Measurements from ENCODE around the gene CD81. TPM values are rescaled to one million over a fixed set of nuclear protein-coding genes. Genes with fewer than 3 reads are reported as not detected.

Gene CD81
- total RNA-seq, 4 donors from 2014 or later, result 264 to 370 (median 298) TPM

DNA sequence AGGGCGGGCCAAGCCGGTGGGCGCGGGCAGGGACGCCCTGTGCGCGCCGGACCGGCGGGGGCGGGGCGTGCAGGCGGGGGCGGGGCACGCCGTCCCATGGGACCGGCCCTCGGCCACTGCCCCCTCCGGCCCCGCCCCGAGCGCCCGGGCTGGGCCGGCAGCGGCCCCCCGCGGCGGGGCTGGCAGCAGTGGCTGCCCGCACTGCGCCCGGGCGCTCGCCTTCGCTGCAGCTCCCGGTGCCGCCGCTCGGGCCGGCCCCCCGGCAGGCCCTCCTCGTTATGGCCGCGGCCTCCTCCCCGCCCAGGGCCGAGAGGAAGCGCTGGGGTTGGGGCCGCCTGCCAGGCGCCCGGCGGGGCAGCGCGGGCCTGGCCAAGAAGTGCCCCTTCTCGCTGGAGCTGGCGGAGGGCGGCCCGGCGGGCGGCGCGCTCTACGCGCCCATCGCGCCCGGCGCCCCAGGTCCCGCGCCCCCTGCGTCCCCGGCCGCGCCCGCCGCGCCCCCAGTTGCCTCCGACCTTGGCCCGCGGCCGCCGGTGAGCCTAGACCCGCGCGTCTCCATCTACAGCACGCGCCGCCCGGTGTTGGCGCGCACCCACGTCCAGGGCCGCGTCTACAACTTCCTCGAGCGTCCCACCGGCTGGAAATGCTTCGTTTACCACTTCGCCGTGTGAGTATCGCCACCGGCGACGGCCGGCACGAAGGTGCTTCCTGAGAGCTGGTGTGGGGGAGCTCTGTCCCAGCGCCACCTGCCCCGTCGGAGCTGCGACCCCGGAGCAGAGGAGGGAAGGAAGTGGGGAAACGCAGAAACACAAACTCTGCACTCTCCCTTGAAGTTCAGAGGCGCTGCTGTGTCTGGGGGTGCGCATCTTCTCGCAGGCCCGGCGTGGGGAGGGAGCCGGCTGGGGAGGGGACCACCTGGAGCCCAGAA, 68.0 kb downstream of the CD81 start, which contains the start of gene KCNQ1:
Gene KCNQ1, plus strand, starts transcription at position 188 of the 925 bp plus-strand sequence. Its CDS starts 91 bp downstream, at position 279.
- DNase-seq, result peak; percentile 88 to 90
- no peaks in the 10 kb centered on the region for H3K36me3 ChIP-seq
- peaks cover 24 to 33% of the 10 kb centered on the region in 2 donors for H3K4me1 ChIP-seq
- no peaks in the 10 kb centered on the region for H3K9me3 ChIP-seq
- H3K27me3 ChIP-seq, result no peaks in the 10 kb centered on the region
- peak within 1 kb of the TSS; percentile 8 to 65 (median 61) for H3K27ac ChIP-seq
- 0 to 5% methylated on average over 1 to 20 of the region's 116 CpGs for WGBS, 2 donors
- H3K4me3 ChIP-seq (replicated peaks in 1 of 3), result peak within 1 kb of the TSS; percentile 47 to 69 (median 52)
- intact Hi-C loops (cut with DNase I), result no loop called here
- TF ChIP-seq, protein P1, sequence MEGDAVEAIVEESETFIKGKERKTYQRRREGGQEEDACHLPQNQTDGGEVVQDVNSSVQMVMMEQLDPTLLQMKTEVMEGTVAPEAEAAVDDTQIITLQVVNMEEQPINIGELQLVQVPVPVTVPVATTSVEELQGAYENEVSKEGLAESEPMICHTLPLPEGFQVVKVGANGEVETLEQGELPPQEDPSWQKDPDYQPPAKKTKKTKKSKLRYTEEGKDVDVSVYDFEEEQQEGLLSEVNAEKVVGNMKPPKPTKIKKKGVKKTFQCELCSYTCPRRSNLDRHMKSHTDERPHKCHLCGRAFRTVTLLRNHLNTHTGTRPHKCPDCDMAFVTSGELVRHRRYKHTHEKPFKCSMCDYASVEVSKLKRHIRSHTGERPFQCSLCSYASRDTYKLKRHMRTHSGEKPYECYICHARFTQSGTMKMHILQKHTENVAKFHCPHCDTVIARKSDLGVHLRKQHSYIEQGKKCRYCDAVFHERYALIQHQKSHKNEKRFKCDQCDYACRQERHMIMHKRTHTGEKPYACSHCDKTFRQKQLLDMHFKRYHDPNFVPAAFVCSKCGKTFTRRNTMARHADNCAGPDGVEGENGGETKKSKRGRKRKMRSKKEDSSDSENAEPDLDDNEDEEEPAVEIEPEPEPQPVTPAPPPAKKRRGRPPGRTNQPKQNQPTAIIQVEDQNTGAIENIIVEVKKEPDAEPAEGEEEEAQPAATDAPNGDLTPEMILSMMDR (IDR thresholded peaks at IDR 0.05), result peak in 3 of 6 experiments; percentile 12 to 39 (median 27)
- TF ChIP-seq POLR2A (IDR thresholded peaks at IDR 0.05), result peak; percentile 80 to 88

DNA sequence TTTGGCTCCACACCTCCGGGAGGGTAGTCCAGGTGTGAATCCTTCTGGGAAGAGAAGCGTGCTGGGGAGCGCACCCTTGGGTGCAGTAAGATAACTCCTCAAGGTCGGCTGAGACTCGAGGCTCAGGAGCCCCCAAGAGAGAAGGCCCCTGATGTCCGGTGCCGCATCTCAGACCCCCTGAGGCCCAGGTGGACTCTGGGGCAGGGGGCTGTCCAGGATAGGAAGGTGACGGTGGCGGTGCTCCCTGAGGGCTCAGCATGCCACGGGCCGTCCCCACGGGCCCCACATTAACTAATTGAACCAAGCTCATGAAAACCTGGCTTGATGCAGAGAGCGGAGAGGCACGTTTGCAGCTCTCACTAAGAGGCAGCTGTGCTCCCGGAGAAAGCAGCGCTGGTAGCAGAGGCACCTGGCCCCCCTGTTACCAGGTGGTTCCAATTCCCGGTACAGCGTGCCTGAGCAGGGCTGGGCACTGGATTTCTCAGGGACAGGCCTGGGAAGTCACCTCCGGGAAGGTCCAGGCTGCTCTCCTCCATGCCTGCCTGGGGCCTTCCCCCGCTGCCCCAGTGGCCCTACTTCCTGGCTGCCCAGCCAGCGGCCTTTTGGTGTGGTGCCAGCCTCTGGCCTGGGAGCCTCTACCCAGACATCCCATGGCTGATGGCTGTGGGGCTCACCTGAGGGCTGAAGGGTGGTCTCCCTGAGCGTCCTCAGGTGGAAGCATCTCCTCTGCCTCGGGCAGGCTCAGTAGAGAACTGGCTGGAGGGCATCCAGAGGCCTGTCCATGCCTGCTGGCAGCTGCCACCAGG, 68.8 kb downstream of the CD81 start:
- no peaks in the 10 kb centered on the region for H3K27me3 ChIP-seq
- peak in 1 of 2 donors; percentile 35 for TF ChIP-seq POLR2A (IDR thresholded peaks at IDR 0.05)
- TF ChIP-seq, protein P1 (IDR thresholded peaks at IDR 0.05), result no peak
- no peaks in the 10 kb centered on the region for H3K36me3 ChIP-seq
- H3K4me3 ChIP-seq (replicated peaks in 1 of 3), result peak overlapping the region; percentile 47 to 69 (median 52)
- peaks cover 24 to 33% of the 10 kb centered on the region in 2 donors for H3K4me1 ChIP-seq
- WGBS, 2 donors, result 22 to 30% methylated on average over 7 to 14 of the region's 23 CpGs
- H3K27ac ChIP-seq, result peak overlapping the region; percentile 8 to 65 (median 61)
- intact Hi-C loops (cut with DNase I), result no loop called here
- H3K9me3 ChIP-seq, result no peaks in the 10 kb centered on the region
- DNase-seq, result peak; percentile 82 to 85

GRCh38 chr11:2446590-2447252, 69.6 kb downstream of the CD81 start:
- Histone ChIP-seq H3K9me3 (no peaks in the 10 kb centered on the region), H3K36me3 (no peaks in the 10 kb centered on the region), H3K4me3 (replicated peaks in 1 of 3) (peak overlapping the region in 1 of 3 donors; percentile 52), H3K4me1 (peaks cover 24 to 33% of the 10 kb centered on the region in 2 donors), H3K27ac (peak overlapping the region; percentile 43 to 65 (median 61)), H3K27me3 (no peaks in the 10 kb centered on the region)
- peak in 1 of 2 donors; percentile 26 for DNase-seq
- no peak for TF ChIP-seq POLR2A (IDR thresholded peaks at IDR 0.05)
- TF ChIP-seq, protein P1 (IDR thresholded peaks at IDR 0.05), result no peak
- 70 to 74% methylated on average over 12 to 15 of the region's 15 CpGs for WGBS, 2 donors
- intact Hi-C loops (cut with DNase I), result no loop called here

Small RNAs within 50 kb of the gene (small RNA-seq; reads per million reads assigned to genes)
- gene RF00019, result not detected

Other genes with a start within 250 kb of the CD81 start
- gene IGF2, start 237.9 kb upstream of the CD81 start, total RNA-seq, result 10 to 100 TPM in 3 of 4 donors, 1 to 10 TPM in 1; 9.9 to 26.6 (median 18.1) TPM
- not detected for gene INS, start 216.1 kb upstream of the CD81 start, total RNA-seq
- not detected for gene TH, start 205.5 kb upstream of the CD81 start, total RNA-seq
- gene ASCL2, start 106.7 kb upstream of the CD81 start, total RNA-seq, result 1 to 10 TPM in 1 of 4 donors, under 1 TPM in 3; 0.46 to 2.9 (median 0.66) TPM
- under 1 TPM; 0.15 to 0.67 (median 0.45) TPM for gene C11orf21, start 75.4 kb upstream of the CD81 start, total RNA-seq
- gene TSPAN32, start 75.3 kb upstream of the CD81 start, total RNA-seq, result under 1 TPM in 2 of 4 donors, not detected in 2; 0.33 to 0.45 TPM
- gene TSSC4, start 23.4 kb downstream of the CD81 start, total RNA-seq, result 10 to 100 TPM; 37.5 to 62.3 (median 45.1) TPM
- 1 to 10 TPM in 1 of 4 donors, under 1 TPM in 3; 0.54 to 2.4 (median 0.73) TPM for gene TRPM5, start 67.2 kb downstream of the CD81 start, total RNA-seq
- 100 to 1,000 TPM in 2 of 4 donors, 10 to 100 TPM in 2; 51.3 to 103 (median 97.8) TPM for gene KCNQ1, start 67.7 kb downstream of the CD81 start, total RNA-seq

All from thyroid gland (tissue), 4 donors.